D341Med (cell line): Measurements from ENCODE around the gene ZNF302.
"Not testable (repeated sequence)": the region's sequence is repeated elsewhere in the genome, so short reads cannot be mapped to it uniquely, and the experiment has no call there.

Experiments
- DNase-seq: peaks from one replicate; pipeline ENCODE4 v3.0.0; 2012; ENCODE audit warnings: low spot score

ZNF302 gene

GRCh38 chr19:34677386-34678084, at the start of gene ZNF302:
TSS of gene ZNF302 (plus strand) at chr19:34677678. CDS start at chr19:34678805, 1,127 bp downstream.
- peak; percentile 95 for DNase-seq

- no peak for DNase-seq
These were observed 43.7 kb upstream of the ZNF302 start for GRCh38 chr19:34633802-34634201.

- peak; percentile 59 for DNase-seq
These were observed 37.9 kb upstream of the ZNF302 start for GRCh38 chr19:34639491-34640085.

- DNase-seq = no peak
These were observed 35.2 kb upstream of the ZNF302 start for GRCh38 chr19:34642241-34642640.

GRCh38 chr19:34644991-34645461, 32.5 kb upstream of the ZNF302 start:
- DNase-seq = no peak

- DNase-seq = no peak
These were observed 31.9 kb upstream of the ZNF302 start for GRCh38 chr19:34645551-34645950.

GRCh38 chr19:34649886-34650543, 27.5 kb upstream of the ZNF302 start:
- no peak for DNase-seq

- DNase-seq = no peak
These were observed 25.7 kb upstream of the ZNF302 start for GRCh38 chr19:34651747-34652146.

GRCh38 chr19:34654796-34655195, 22.7 kb upstream of the ZNF302 start:
- DNase-seq = no peak

GRCh38 chr19:34655651-34656050, 21.8 kb upstream of the ZNF302 start:
- DNase-seq = no peak

- no peak for DNase-seq
These were observed 16.1 kb upstream of the ZNF302 start for GRCh38 chr19:34661357-34661756.

- peak; percentile 70 for DNase-seq
These were observed 14.6 kb upstream of the ZNF302 start for GRCh38 chr19:34662919-34663318.

- no peak for DNase-seq
These were observed 13.3 kb upstream of the ZNF302 start for GRCh38 chr19:34664168-34664567.

- DNase-seq = no peak
These were observed 12.6 kb upstream of the ZNF302 start for GRCh38 chr19:34664870-34665269.

- not testable (repeated sequence) for DNase-seq
These were observed 12.2 kb upstream of the ZNF302 start for GRCh38 chr19:34665275-34665674.

- DNase-seq = no peak
These were observed 11.1 kb upstream of the ZNF302 start for GRCh38 chr19:34666200-34666957.

- no peak for DNase-seq
These were observed 10.6 kb upstream of the ZNF302 start for GRCh38 chr19:34666958-34667265.

- no peak for DNase-seq
These were observed 10.0 kb upstream of the ZNF302 start for GRCh38 chr19:34667349-34668076.

GRCh38 chr19:34668077-34668689, 9.3 kb upstream of the ZNF302 start:
- DNase-seq = not testable (repeated sequence)

- DNase-seq = not testable (repeated sequence)
These were observed 8.8 kb upstream of the ZNF302 start for GRCh38 chr19:34668690-34669089.

GRCh38 chr19:34669305-34669704, 8.2 kb upstream of the ZNF302 start:
- DNase-seq = no peak
